Measurements from ENCODE around the gene ATOSB.
"Not testable (repeated sequence)": the region's sequence is repeated elsewhere in the genome, so short reads cannot be mapped to it uniquely, and the experiment has no call there.

The ATOSB gene

GRCh38 chr9:35158501-35159280 lies 43.0 kb upstream of the ATOSB start:
- Histone ChIP-seq H3K4me3 (ENCODE audit: insufficient read length, low read depth) (no peak overlapping the region), H3K9ac (ENCODE audit: insufficient read length, low read depth) (no peak overlapping the region), H3K9me3 (ENCODE audit: insufficient read depth, low read length) (peaks cover 39% of the 10 kb centered on the region), H3K36me3 (ENCODE audit: insufficient read depth, insufficient read length, low read length) (no peaks in the 10 kb centered on the region), H3K27me3 (ENCODE audit: insufficient read depth, insufficient read length) (peaks cover 5% of the 10 kb centered on the region), H3K4me1 (ENCODE audit: insufficient read depth, insufficient read length) (no peaks in the 10 kb centered on the region)
- DNase-seq (ENCODE audit: low read depth, low spot score): no peak
- no peak for TF ChIP-seq YY1 (IDR thresholded peaks at IDR 0.05; ENCODE audit: insufficient read depth, insufficient read length)
- no peak for TF ChIP-seq SUZ12 (IDR thresholded peaks at IDR 0.05; ENCODE audit: extremely low read depth, insufficient read depth, insufficient read length)
- no peak for TF ChIP-seq ZNF274 (IDR thresholded peaks at IDR 0.05; ENCODE audit: low read depth, low read length)

GRCh38 chr9:35157836-35158235 lies 42.2 kb upstream of the ATOSB start:
- not testable (repeated sequence) for H3K9ac ChIP-seq (ENCODE audit: insufficient read length, low read depth); DNase-seq (ENCODE audit: low read depth, low spot score); H3K4me3 ChIP-seq (ENCODE audit: insufficient read length, low read depth)

GRCh38 chr9:35156781-35157180 lies 41.1 kb upstream of the ATOSB start:
- no peaks in the 10 kb centered on the region for H3K36me3 ChIP-seq (ENCODE audit: insufficient read depth, insufficient read length, low read length)
- no peaks in the 10 kb centered on the region for H3K27me3 ChIP-seq (ENCODE audit: insufficient read depth, insufficient read length)
- no peak for DNase-seq (ENCODE audit: low read depth, low spot score)
- no peak overlapping the region for H3K9ac ChIP-seq (ENCODE audit: insufficient read length, low read depth)
- H3K4me3 ChIP-seq (ENCODE audit: insufficient read length, low read depth): no peak overlapping the region
- no peak for TF ChIP-seq ZNF274 (IDR thresholded peaks at IDR 0.05; ENCODE audit: low read depth, low read length)
- no peak for TF ChIP-seq SUZ12 (IDR thresholded peaks at IDR 0.05; ENCODE audit: extremely low read depth, insufficient read depth, insufficient read length)
- TF ChIP-seq YY1 (IDR thresholded peaks at IDR 0.05; ENCODE audit: insufficient read depth, insufficient read length): no peak
- H3K9me3 ChIP-seq (ENCODE audit: insufficient read depth, low read length): peaks cover 46% of the 10 kb centered on the region
- H3K4me1 ChIP-seq (ENCODE audit: insufficient read depth, insufficient read length): no peaks in the 10 kb centered on the region

More at GRCh38 chr9:35157836-35158235, 42.2 kb upstream of the ATOSB start:
- H3K36me3 ChIP-seq (ENCODE audit: insufficient read depth, insufficient read length, low read length); H3K4me1 ChIP-seq (ENCODE audit: insufficient read depth, insufficient read length); H3K27me3 ChIP-seq (ENCODE audit: insufficient read depth, insufficient read length): not testable (repeated sequence)
- H3K9me3 ChIP-seq (ENCODE audit: insufficient read depth, low read length): peaks cover 42% of the 10 kb centered on the region

GRCh38 chr9:35152926-35153325 lies 37.3 kb upstream of the ATOSB start:
- H3K27me3 ChIP-seq (ENCODE audit: insufficient read depth, insufficient read length): no peaks in the 10 kb centered on the region
- H3K4me3 ChIP-seq (ENCODE audit: insufficient read length, low read depth): no peak overlapping the region
- H3K4me1 ChIP-seq (ENCODE audit: insufficient read depth, insufficient read length): no peaks in the 10 kb centered on the region
- no peak for DNase-seq (ENCODE audit: low read depth, low spot score)
- H3K9ac ChIP-seq (ENCODE audit: insufficient read length, low read depth): no peak overlapping the region
- H3K36me3 ChIP-seq (ENCODE audit: insufficient read depth, insufficient read length, low read length): no peaks in the 10 kb centered on the region
- H3K9me3 ChIP-seq (ENCODE audit: insufficient read depth, low read length): peaks cover 84% of the 10 kb centered on the region
- no peak for TF ChIP-seq SUZ12 (IDR thresholded peaks at IDR 0.05; ENCODE audit: extremely low read depth, insufficient read depth, insufficient read length)
- no peak for TF ChIP-seq ZNF274 (IDR thresholded peaks at IDR 0.05; ENCODE audit: low read depth, low read length)
- no peak for TF ChIP-seq YY1 (IDR thresholded peaks at IDR 0.05; ENCODE audit: insufficient read depth, insufficient read length)

- not testable (repeated sequence) for H3K9ac ChIP-seq (ENCODE audit: insufficient read length, low read depth); H3K27me3 ChIP-seq (ENCODE audit: insufficient read depth, insufficient read length); H3K36me3 ChIP-seq (ENCODE audit: insufficient read depth, insufficient read length, low read length); H3K4me3 ChIP-seq (ENCODE audit: insufficient read length, low read depth); DNase-seq (ENCODE audit: low read depth, low spot score); H3K4me1 ChIP-seq (ENCODE audit: insufficient read depth, insufficient read length)
- peak; percentile 41; the same call in 1 of the 2 replicates for TF ChIP-seq ZNF274 (IDR thresholded peaks at IDR 0.05; ENCODE audit: low read depth, low read length)
- H3K9me3 ChIP-seq (ENCODE audit: insufficient read depth, low read length): peaks cover 84% of the 10 kb centered on the region
Measured at GRCh38 chr9:35147941-35148563, 32.4 kb upstream of the ATOSB start.

- Histone ChIP-seq H3K36me3 (ENCODE audit: insufficient read depth, insufficient read length, low read length) (no peaks in the 10 kb centered on the region), H3K27me3 (ENCODE audit: insufficient read depth, insufficient read length) (no peaks in the 10 kb centered on the region), H3K9me3 (ENCODE audit: insufficient read depth, low read length) (peaks cover 57% of the 10 kb centered on the region), H3K4me3 (ENCODE audit: insufficient read length, low read depth) (no peak overlapping the region), H3K4me1 (ENCODE audit: insufficient read depth, insufficient read length) (no peaks in the 10 kb centered on the region), H3K9ac (ENCODE audit: insufficient read length, low read depth) (no peak overlapping the region)
- DNase-seq (ENCODE audit: low read depth, low spot score): no peak
- TF ChIP-seq ZNF274 (IDR thresholded peaks at IDR 0.05; ENCODE audit: low read depth, low read length): no peak
- no peak for TF ChIP-seq YY1 (IDR thresholded peaks at IDR 0.05; ENCODE audit: insufficient read depth, insufficient read length)
- no peak for TF ChIP-seq SUZ12 (IDR thresholded peaks at IDR 0.05; ENCODE audit: extremely low read depth, insufficient read depth, insufficient read length)
Measured at GRCh38 chr9:35142037-35142436, 26.4 kb upstream of the ATOSB start.

GRCh38 chr9:35140093-35140492 lies 24.4 kb upstream of the ATOSB start:
- Histone ChIP-seq H3K36me3 (ENCODE audit: insufficient read depth, insufficient read length, low read length) (no peaks in the 10 kb centered on the region), H3K9me3 (ENCODE audit: insufficient read depth, low read length) (peaks cover 41% of the 10 kb centered on the region), H3K4me3 (ENCODE audit: insufficient read length, low read depth) (no peak overlapping the region), H3K9ac (ENCODE audit: insufficient read length, low read depth) (no peak overlapping the region), H3K27me3 (ENCODE audit: insufficient read depth, insufficient read length) (no peaks in the 10 kb centered on the region), H3K4me1 (ENCODE audit: insufficient read depth, insufficient read length) (no peaks in the 10 kb centered on the region)
- DNase-seq (ENCODE audit: low read depth, low spot score): no peak
- TF ChIP-seq ZNF274 (IDR thresholded peaks at IDR 0.05; ENCODE audit: low read depth, low read length) (no peak), YY1 (IDR thresholded peaks at IDR 0.05; ENCODE audit: insufficient read depth, insufficient read length) (no peak), SUZ12 (IDR thresholded peaks at IDR 0.05; ENCODE audit: extremely low read depth, insufficient read depth, insufficient read length) (no peak)

Measured in NT2/D1 (cell line).